Nucleus accumbens (tissue), 56 donors: ENCODE measurements around the gene SRRT.
"Not testable (repeated sequence)": the region's sequence is repeated elsewhere in the genome, so short reads cannot be mapped to it uniquely, and the experiment has no call there.

ENCODE experiments used
- DNase-seq, 56 donors: peaks; one replicate each; lab custom pipeline; 2025; lab: John Stamatoyannopoulos, UW

The SRRT gene

DNA sequence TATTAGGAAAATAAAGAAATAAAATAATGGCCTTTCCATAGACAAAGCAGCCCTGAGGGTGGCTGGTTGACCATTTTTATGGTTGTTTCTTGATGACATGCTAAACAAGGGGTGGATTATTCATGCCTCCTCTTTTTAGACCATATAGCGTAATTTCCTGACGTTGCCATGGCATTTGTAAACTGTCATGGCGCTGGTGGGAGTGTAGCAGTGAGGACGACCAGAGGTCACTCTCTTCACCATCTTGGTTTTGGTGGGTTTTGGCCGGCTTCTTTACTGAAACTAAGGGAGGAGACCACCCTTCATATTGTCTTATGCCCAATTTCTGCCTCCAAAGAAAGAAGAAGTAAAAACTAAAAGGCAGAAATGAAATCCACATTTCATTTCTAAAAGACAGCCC lies 44.4 kb downstream of the SRRT start:
- DNase-seq = not testable (repeated sequence)

DNA sequence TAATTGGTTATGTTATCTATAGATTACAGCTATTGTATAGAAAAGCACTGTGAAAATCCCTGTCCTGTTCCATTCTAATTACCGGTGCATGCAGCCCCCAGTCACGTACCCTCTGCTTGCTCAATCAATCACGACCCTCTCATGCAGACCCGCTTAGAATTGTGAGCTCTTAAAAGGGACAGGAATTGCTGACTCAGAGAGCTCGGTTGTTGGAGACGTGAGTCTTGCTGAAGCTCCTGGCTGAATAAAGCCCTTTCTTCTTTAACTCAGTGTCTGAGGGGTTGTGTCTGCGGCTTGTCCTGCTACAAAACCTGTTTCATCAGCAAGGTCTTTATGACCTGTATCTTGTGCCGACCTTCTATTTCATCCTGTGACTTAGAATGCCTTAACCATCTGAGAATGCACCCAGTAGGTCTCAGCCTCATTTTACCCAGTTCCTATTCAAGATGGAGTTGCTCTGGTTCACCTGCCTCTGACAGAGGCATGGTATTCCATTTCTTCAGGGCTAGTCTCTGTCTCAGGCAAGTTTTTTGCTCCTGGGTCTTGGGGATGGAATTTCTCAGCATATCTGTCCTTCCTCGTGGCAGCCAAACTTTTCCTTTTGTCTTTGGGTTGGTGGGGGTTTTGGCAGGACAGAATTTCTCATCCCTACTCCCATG lies 45.0 kb downstream of the SRRT start:
- not testable (repeated sequence) for DNase-seq

DNA sequence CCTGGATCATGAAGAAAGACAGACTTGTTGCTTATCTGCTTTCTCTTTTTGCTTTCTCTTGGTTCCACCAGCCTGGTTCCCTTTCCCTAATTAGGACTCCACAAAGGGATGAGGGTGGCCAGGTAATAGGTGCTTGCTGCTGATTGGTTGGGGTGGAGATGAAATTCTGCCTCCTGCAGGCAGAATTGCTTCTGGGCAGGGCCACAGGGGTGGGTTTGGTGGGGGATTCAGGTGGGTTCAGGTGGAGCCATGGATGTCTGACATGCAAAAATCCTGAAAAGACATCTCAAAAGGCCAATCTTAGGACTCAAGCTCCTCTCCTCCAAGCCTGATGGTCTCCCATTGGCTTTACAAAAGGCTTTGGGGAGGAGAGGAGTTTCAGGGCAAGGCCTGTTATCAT lies 46.1 kb downstream of the SRRT start:
- no peak for DNase-seq

DNA sequence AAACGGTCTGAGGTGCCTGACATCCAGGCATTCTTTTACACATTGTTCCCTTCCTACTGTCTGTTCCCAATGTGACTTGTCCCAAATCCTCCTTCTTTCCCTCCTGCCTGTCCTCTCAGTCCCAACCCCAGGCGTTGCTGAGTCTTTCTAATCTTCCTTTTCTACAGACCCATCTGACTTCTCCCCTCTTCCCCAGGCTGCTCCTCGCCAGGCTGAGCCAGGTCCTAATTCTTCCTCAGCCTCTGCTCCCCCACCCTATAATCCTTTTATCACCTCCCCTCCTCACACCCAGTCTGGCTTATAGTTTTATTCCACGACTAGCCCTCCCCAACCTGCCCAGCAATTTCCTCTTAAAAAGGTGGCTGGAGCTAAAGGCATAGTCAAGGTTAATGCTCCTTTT lies 48.7 kb downstream of the SRRT start:
- DNase-seq = not testable (repeated sequence)

DNA sequence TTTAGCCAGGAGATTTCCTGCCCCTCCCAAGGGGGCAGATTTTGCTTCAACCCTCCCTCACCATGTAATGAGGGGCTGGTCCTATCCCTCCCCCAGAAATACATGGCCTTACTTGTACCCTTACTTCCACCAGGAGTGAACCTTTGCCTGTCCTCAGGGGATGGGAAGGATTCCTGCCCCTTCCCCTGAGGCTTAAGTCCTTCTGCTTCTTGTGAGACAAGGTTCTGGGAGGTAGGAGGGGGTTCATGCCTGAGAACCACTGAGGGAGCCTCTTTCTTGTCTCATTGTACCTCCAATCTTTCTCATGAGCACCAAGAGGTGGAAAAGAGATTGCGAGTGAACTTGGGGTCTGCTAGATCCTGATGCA lies 54.9 kb downstream of the SRRT start:
- no peak for DNase-seq

DNA sequence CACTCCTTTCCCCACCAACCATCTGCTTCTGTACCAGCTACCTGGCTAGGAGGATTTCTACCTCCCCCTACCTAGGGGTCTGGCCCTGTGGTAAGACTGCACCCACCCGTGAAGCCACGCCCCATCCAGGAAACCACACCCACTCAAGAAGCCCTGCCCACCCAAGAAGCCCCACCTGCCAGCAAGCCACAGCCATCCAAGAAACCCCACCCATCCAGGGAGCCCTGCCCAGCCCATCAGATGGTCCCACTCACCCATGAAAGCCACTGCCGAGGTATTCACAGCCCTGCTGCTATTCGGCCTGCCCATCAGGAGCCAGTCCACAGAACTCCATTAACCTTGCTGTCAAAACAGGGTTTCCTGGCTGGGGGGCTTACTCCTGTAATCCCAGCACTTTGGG lies 58.8 kb downstream of the SRRT start:
- DNase-seq = no peak

DNA sequence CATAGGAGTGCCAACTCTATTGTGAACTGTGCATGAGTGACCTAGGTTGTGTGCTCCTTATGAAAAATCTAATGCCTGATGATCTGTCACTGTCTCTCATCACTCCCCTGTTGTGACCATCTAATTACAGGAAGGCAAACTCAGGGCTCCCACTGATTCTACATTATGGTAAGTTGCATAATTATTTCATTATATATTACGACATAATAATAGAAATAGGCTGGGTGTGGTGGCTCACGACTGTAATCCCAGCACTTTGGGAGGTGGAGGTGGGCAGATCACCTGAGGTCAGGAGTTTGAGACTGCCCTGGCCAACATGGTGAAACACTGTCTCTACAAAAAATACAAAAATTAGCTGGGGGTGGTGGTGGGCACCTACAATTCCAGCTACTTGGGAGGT lies 60.5 kb downstream of the SRRT start:
- not testable (repeated sequence) for DNase-seq

DNA sequence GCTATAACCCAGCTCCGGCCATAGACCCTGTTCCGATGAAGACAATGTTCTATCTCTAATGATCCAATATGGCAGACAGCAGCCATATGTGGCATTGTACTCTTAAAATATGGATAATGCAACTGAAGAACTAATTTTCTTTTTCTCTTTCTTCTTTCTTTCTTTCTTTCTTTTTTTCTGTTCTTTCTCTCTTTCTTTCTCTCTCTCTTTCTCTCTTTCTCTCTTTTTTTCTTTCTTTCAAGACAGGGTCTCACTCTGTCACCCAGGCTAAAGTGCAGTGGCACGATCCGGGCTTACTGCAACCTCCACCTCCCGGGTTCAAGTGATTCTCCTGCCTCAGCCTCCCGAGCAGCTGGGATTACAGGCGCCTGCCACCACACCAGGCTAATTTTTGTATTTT lies 61.3 kb downstream of the SRRT start:
- DNase-seq = not testable (repeated sequence)
